ENCODE measurements around the gene DBF4B.
A peak's percentile ranks its signal among the peaks of the same experiment; 100 is the strongest.

The DBF4B gene

GRCh38 chr17:44777394-44778348, 69.2 kb downstream of the DBF4B start:
- DNase-seq (ENCODE audit: low spot score): no peak

GRCh38 chr17:44778656-44779210, 70.3 kb downstream of the DBF4B start:
- DNase-seq (ENCODE audit: low spot score): no peak

- peak; percentile 68 for DNase-seq (ENCODE audit: low spot score)
Measured at GRCh38 chr17:44779211-44780025, 71.0 kb downstream of the DBF4B start.

- no peak for DNase-seq (ENCODE audit: low spot score)
Measured at GRCh38 chr17:44780161-44780560, 71.7 kb downstream of the DBF4B start.

- no peak for DNase-seq (ENCODE audit: low spot score)
Measured at GRCh38 chr17:44780845-44781480, 72.5 kb downstream of the DBF4B start.

- DNase-seq (ENCODE audit: low spot score): no peak
Measured at GRCh38 chr17:44781551-44782325, 73.3 kb downstream of the DBF4B start.

GRCh38 chr17:44782326-44782850, 73.9 kb downstream of the DBF4B start:
- DNase-seq (ENCODE audit: low spot score): no peak

- DNase-seq (ENCODE audit: low spot score): no peak
Measured at GRCh38 chr17:44785921-44786320, 77.5 kb downstream of the DBF4B start.

GRCh38 chr17:44786551-44787081, 78.2 kb downstream of the DBF4B start:
- no peak for DNase-seq (ENCODE audit: low spot score)

GRCh38 chr17:44787271-44787940, 78.9 kb downstream of the DBF4B start:
- no peak for DNase-seq (ENCODE audit: low spot score)

GRCh38 chr17:44788139-44788538, 79.7 kb downstream of the DBF4B start:
- no peak for DNase-seq (ENCODE audit: low spot score)

- DNase-seq (ENCODE audit: low spot score): no peak
Measured at GRCh38 chr17:44792276-44792675, 83.8 kb downstream of the DBF4B start.

- DNase-seq (ENCODE audit: low spot score): no peak
Measured at GRCh38 chr17:44793885-44794842, 85.7 kb downstream of the DBF4B start.

GRCh38 chr17:44794851-44795413, 86.5 kb downstream of the DBF4B start:
- DNase-seq (ENCODE audit: low spot score): no peak

GRCh38 chr17:44795421-44795820, 87.0 kb downstream of the DBF4B start:
- DNase-seq (ENCODE audit: low spot score): no peak

- DNase-seq (ENCODE audit: low spot score): no peak
Measured at GRCh38 chr17:44795928-44796327, 87.5 kb downstream of the DBF4B start.

- DNase-seq (ENCODE audit: low spot score): no peak
Measured at GRCh38 chr17:44796731-44797130, 88.3 kb downstream of the DBF4B start.

GRCh38 chr17:44797802-44798201, 89.3 kb downstream of the DBF4B start:
- DNase-seq (ENCODE audit: low spot score): no peak

GRCh38 chr17:44798356-44798755, 89.9 kb downstream of the DBF4B start:
- no peak for DNase-seq (ENCODE audit: low spot score)

Measured in hematopoietic multipotent progenitor cell treated with erythropoietin and hydrocortisone succinate and interleukin-3 and kit ligand, for 15 days (in vitro differentiated cells).